Stimulated activated CD4-positive, alpha-beta T cell treated with anti-CD3 and anti-CD28 coated beads, Interleukin-12 subunit alpha, Interleukin-12 subunit beta, amount 100 ng/mL, for 48 hours (primary cell): ENCODE data around the gene GARS1.

ENCODE experiments used
- DNase-seq, 3 donors: peaks; one replicate each; pipeline ENCODE4 v3.0.0-alpha.2; 2020; ENCODE audit warnings: low read depth in 2 of 3, low spot score in 1 of 3

The GARS1 gene

DNA sequence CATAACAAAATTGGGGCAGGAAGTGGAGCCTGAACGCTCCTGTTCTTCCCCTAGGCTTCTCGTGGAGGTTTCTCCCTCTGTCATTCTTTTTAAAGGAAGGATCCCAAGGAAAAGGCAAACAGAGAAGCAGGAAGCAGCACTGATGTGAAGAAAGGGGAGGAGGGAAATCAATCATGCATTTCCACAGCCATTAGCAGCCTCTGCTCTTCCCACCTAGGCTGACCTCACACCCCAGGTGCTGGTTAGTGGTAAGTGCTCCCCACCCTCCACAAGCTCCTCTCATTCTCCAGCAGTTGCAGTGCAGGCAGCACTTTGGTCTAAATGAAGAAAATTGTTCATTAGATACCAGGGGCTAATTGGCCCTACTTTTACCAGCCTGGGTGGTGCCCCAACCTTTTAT is 85.0 kb downstream of the GARS1 start:
- no peak for DNase-seq

DNA sequence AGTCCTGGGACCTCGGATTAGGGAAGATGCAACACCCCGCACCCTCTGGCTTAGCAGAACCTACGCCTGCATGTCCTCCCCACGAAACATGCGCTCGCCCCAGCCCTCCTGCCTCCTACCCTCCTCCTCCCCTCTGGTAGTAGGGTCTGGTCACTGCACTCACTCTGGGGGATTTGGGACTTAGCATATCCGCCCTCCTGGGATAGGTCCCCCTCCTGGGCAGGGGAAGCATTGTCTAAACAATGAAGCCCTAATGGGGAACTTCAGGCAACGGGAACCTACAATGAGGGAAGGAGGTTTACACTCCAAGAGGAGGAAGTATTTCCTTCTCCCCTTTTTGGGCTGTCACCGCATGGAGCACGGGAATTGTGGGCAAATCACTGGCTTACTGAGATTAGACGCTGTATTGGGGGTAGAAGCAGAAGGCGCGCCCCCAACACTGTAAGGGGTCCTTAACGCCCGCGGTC is 86.7 kb downstream of the GARS1 start:
- no peak for DNase-seq

DNA sequence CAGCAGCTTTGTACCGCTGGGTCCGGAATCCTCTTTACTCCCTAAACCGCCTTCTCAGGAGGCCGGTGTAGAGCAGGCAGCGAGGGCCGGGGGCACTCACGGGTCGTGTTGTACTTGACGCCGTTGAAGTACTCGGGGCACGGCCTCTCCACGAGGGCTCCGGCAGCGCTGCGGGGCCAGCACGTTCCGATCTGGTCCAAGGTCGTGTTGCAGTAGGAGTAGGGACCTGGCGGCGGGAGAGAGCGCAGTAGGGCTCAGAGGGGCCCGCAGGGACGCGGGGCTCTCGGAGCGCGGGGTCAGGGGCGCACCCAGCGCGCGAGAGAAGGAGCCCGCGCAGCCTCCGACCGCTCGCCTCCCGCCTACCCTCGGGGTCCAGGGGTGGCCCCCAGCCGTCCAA is 87.1 kb downstream of the GARS1 start:
- no peak for DNase-seq

DNA sequence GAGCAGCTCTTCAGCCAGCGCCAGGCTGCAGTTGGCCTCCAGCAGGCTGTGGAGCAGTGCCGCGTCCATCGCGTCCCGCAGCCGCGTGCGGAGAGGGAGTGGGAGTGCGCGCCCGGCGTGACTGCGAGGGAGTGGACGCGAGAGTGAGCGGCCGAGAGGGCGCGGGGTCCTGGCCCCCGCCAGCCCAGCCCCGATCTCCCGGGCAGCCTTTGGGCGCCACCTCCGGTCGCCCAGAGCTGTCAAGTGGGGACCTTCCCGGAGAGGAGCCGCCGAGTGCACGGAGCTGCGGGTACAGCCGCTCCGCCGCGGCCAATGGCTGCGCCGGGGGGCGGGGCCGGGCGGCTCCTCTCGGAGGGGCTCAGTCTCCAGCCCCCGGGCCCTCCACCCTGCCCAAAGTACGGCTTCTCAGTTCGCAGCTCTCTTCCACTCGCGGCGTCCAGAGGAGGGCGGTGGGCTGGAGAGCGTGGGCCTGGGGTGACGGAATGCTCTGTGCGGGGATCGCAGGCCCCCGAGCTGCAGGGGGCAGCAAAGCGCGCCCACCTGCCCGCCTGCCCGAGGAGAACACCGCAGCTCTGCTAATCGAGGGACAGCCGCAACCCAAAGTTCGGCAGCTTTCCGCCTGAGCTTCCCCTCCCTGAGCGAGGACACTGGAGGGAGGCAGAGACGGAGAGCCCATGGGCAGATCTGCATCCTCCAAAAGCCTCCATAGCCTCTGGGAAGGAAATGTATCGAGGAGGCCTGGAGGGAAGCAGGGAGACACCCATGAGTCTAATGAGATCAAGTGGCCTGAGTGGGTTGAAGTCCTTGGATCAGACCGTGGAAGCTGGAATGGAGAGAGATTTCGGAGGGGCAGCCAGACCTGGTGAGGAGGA is 87.8 kb downstream of the GARS1 start, which contains the start of gene CRHR2:
TSS of gene CRHR2 (minus strand) at position 245 of the 872 bp plus-strand sequence. CDS start at position 69, 176 bp downstream.
- no peak for DNase-seq

- no peak for DNase-seq
Observed at GRCh38 chr7:30683306-30683705, 88.6 kb downstream of the GARS1 start.
